Osteocyte (in vitro differentiated cells): Measurements from ENCODE around the gene AUP1. TPM values are rescaled to one million over a fixed set of nuclear protein-coding genes. Genes with fewer than 3 reads are reported as not detected.

ENCODE experiments used
- DNase-seq: peaks from one replicate; pipeline ENCODE4 v3.0.0; 2021; ENCODE audit warnings: mixed read lengths; ENCODE audit not compliant: unreplicated experiment; ENCODE audit errors: extremely low spot score
- H3K27ac Mint-ChIP-seq: one replicate; pipeline ENCODE4 v1.8.0; 2021; ENCODE audit warnings: mild to moderate bottlenecking, mixed read lengths; ENCODE audit not compliant: unreplicated experiment
- H3K27me3 Mint-ChIP-seq: one replicate; pipeline ENCODE4 v1.8.0; 2021; ENCODE audit warnings: mixed read lengths; ENCODE audit not compliant: unreplicated experiment
- H3K36me3 Mint-ChIP-seq: one replicate; pipeline ENCODE4 v1.8.0; 2021; ENCODE audit warnings: mixed read lengths; ENCODE audit not compliant: unreplicated experiment
- H3K4me1 Mint-ChIP-seq: one replicate; pipeline ENCODE4 v1.8.0; 2021; ENCODE audit warnings: mixed read lengths; ENCODE audit not compliant: unreplicated experiment
- H3K4me3 Mint-ChIP-seq: one replicate; pipeline ENCODE4 v1.8.0; 2021; ENCODE audit warnings: mild to moderate bottlenecking, moderate library complexity, mixed read lengths; ENCODE audit not compliant: unreplicated experiment
- H3K9me3 Mint-ChIP-seq: one replicate; pipeline ENCODE4 v1.8.0; 2021; ENCODE audit warnings: mixed read lengths; ENCODE audit not compliant: unreplicated experiment
- CTCF ChIP-seq: fragments of 200-600 bp; sonication (generic); IDR thresholded peaks from 2 replicates; pipeline ENCODE4 v1.5.0; 2021; ENCODE audit warnings: antibody characterized with exemption, mild to moderate bottlenecking, moderate library complexity
- total RNA-seq: library from RNA; stranded (reverse); gene quantifications from 2 replicates; pipeline ENCODE4 v1.2.1, GENCODE V29; 2021

Gene AUP1
- total RNA-seq, 1 donor from 2014 or later, result 96.3 TPM

- Mint-ChIP-seq H3K36me3 (no peaks in the 10 kb centered on the region), H3K9me3 (peaks cover 3% of the 10 kb centered on the region), H3K4me3 (no peak overlapping the region), H3K27ac (no peak overlapping the region), H3K4me1 (peaks cover 46% of the 10 kb centered on the region), H3K27me3 (no peaks in the 10 kb centered on the region)
- no peak for TF ChIP-seq CTCF
- no peak for DNase-seq
Measured at GRCh38 chr2:74569686-74570085, 40.2 kb upstream of the AUP1 start.

GRCh38 chr2:74567881-74568280 lies 38.4 kb upstream of the AUP1 start:
- Mint-ChIP-seq H3K27me3 (no peaks in the 10 kb centered on the region), H3K9me3 (no peaks in the 10 kb centered on the region), H3K4me3 (no peak overlapping the region), H3K4me1 (peaks cover 43% of the 10 kb centered on the region), H3K36me3 (no peaks in the 10 kb centered on the region), H3K27ac (peak overlapping the region; percentile 64)
- DNase-seq, result no peak
- TF ChIP-seq CTCF, result no peak

GRCh38 chr2:74566754-74567085 lies 37.2 kb upstream of the AUP1 start:
- DNase-seq, result no peak
- H3K27ac Mint-ChIP-seq, result peak overlapping the region; percentile 64
- no peak for TF ChIP-seq CTCF
- peaks cover 45% of the 10 kb centered on the region for H3K4me1 Mint-ChIP-seq
- H3K4me3 Mint-ChIP-seq, result no peak overlapping the region
- H3K36me3 Mint-ChIP-seq, result no peaks in the 10 kb centered on the region
- no peaks in the 10 kb centered on the region for H3K9me3 Mint-ChIP-seq
- no peaks in the 10 kb centered on the region for H3K27me3 Mint-ChIP-seq

GRCh38 chr2:74566076-74566753 lies 36.7 kb upstream of the AUP1 start:
- H3K4me1 Mint-ChIP-seq, result peaks cover 45% of the 10 kb centered on the region
- no peaks in the 10 kb centered on the region for H3K9me3 Mint-ChIP-seq
- no peak for TF ChIP-seq CTCF
- no peak overlapping the region for H3K4me3 Mint-ChIP-seq
- DNase-seq, result no peak
- H3K27me3 Mint-ChIP-seq, result no peaks in the 10 kb centered on the region
- peak overlapping the region; percentile 64 for H3K27ac Mint-ChIP-seq
- no peaks in the 10 kb centered on the region for H3K36me3 Mint-ChIP-seq

- no peaks in the 10 kb centered on the region for H3K27me3 Mint-ChIP-seq
- no peak overlapping the region for H3K4me3 Mint-ChIP-seq
- no peak for TF ChIP-seq CTCF
- no peaks in the 10 kb centered on the region for H3K9me3 Mint-ChIP-seq
- H3K27ac Mint-ChIP-seq, result peak overlapping the region; percentile 40
- no peaks in the 10 kb centered on the region for H3K36me3 Mint-ChIP-seq
- no peak for DNase-seq
- H3K4me1 Mint-ChIP-seq, result peaks cover 45% of the 10 kb centered on the region
Measured at GRCh38 chr2:74564222-74564621, 34.7 kb upstream of the AUP1 start.
